Keratinocyte (primary cell): ENCODE data around the gene SIM2. TPM values are rescaled to one million over a fixed set of nuclear protein-coding genes. Genes with fewer than 3 reads are reported as not detected.

Experiments
- DNase-seq: peaks from one replicate; pipeline ENCODE4 v3.0.0-alpha.2; 2011; ENCODE audit warnings: low read depth, missing footprints, low spot score
- FAIRE-seq: peaks from 2 replicates; lab custom pipeline; 2011; peaks lifted over from hg19 to GRCh38; lab: Jason Lieb, UNC
- H2AFZ ChIP-seq: 2 replicates; pipeline ENCODE4 v1.6.0; 2012; ENCODE audit warnings: low read length, control low read depth, inconsistent platforms; ENCODE audit not compliant: control insufficient read depth
- H3K27ac ChIP-seq: 2 replicates; pipeline ENCODE4 v1.5.1; 2011; ENCODE audit warnings: low read length; ENCODE audit not compliant: control insufficient read depth, insufficient read depth
- H3K27me3 ChIP-seq: 3 replicates; pipeline ENCODE4 v1.6.0; 2011; ENCODE audit warnings: low read length; ENCODE audit not compliant: control insufficient read depth, insufficient read depth; ENCODE audit errors: extremely low read depth
- H3K36me3 ChIP-seq, 2 experiments: 2 replicates in 1 of 2; 3 replicates in 1 of 2; pipeline ENCODE4 v1.5.1; 2011; ENCODE audit warnings: low read length in 2 of 2, mild to moderate bottlenecking in 1 of 2; ENCODE audit not compliant: control insufficient read depth in 2 of 2, insufficient read depth in 2 of 2; ENCODE audit errors: extremely low read depth in 1 of 2
- H3K4me1 ChIP-seq: 3 replicates; pipeline ENCODE4 v1.5.1; 2011; ENCODE audit warnings: low read length; ENCODE audit not compliant: control insufficient read depth, insufficient read depth; ENCODE audit errors: extremely low read depth
- H3K4me2 ChIP-seq: 3 replicates; pipeline ENCODE4 v1.6.0; 2011; ENCODE audit warnings: low read depth, low read length; ENCODE audit not compliant: control insufficient read depth, insufficient read depth; ENCODE audit errors: extremely low read depth
- H3K4me3 ChIP-seq, 3 experiments: fragments of 200-600 bp in 1 of 3; sonication (generic) in 1 of 3; 2 replicates in 2 of 3; 3 replicates in 1 of 3; pipeline ENCODE4 v1.5.1; 2011 to 2016; ENCODE audit warnings: low read length in 3 of 3, mild to moderate bottlenecking in 3 of 3, control low read depth in 2 of 3, inconsistent platforms in 1 of 3, low read depth in 1 of 3, mixed read lengths in 1 of 3, mixed run types in 1 of 3, moderate library complexity in 1 of 3; ENCODE audit not compliant: control insufficient read depth in 2 of 3, insufficient read depth in 2 of 3; ENCODE audit errors: extremely low read depth in 1 of 3
- H3K79me2 ChIP-seq: 2 replicates; pipeline ENCODE4 v1.6.0; 2012; ENCODE audit warnings: low read length; ENCODE audit not compliant: control insufficient read depth, insufficient read depth
- H3K9ac ChIP-seq: 3 replicates; pipeline ENCODE4 v1.6.0; 2011; ENCODE audit warnings: low read length; ENCODE audit not compliant: control insufficient read depth, insufficient read depth; ENCODE audit errors: extremely low read depth
- H3K9me1 ChIP-seq: 3 replicates; pipeline ENCODE4 v1.6.0; 2011; ENCODE audit warnings: low read length; ENCODE audit not compliant: control insufficient read depth, insufficient read depth; ENCODE audit errors: extremely low read depth
- H3K9me3 ChIP-seq: 2 replicates; pipeline ENCODE4 v1.5.1; 2012; ENCODE audit warnings: low read depth, low read length; ENCODE audit not compliant: control insufficient read depth
- H4K20me1 ChIP-seq: 3 replicates; pipeline ENCODE4 v1.6.0; 2011; ENCODE audit warnings: low read length; ENCODE audit not compliant: control insufficient read depth, insufficient read depth; ENCODE audit errors: extremely low read depth
- EZH2 ChIP-seq: IDR thresholded peaks from one replicate; pipeline ENCODE4 v1.6.1; 2012; ENCODE audit warnings: inconsistent platforms, mild to moderate bottlenecking, low read length, moderate library complexity
- dilution Hi-C: fragments of 300-500 bp; cut with MboI; formaldehyde crosslinking; loops from one replicate; pipeline ENCODE4 v1.7.0; 2020; ENCODE audit warnings: low sequenced_read_pairs; ENCODE audit not compliant: extremely low pct_ligation_motif_present
- polyA plus RNA-seq, 5 experiments: library from polyadenylated mRNA; depleted of rRNA in 3 of 5; stranded (reverse) in 3 of 5; stranded (forward) in 1 of 5; unstranded in 1 of 5; fragments of >200 nt; gene quantifications; 1 replicate in 1 of 5; 2 replicates in 3 of 5; 3 replicates in 1 of 5; pipeline versions ENCODE4 v1.2.1 to v1.2.3, GENCODE V29; 2011 to 2012; ENCODE audit warnings: missing spikeins in 2 of 5, low read depth in 1 of 5, low replicate concordance in 1 of 5
- TF ChIP-seq, protein P1 (sequence below), 3 experiments: IDR thresholded peaks in 1 of 3; conservative IDR thresholded peaks in 1 of 3; optimal IDR thresholded peaks in 1 of 3; 2 replicates in 2 of 3; 3 replicates in 1 of 3; pipeline versions ENCODE3 to v1.5.1; 2011; ENCODE audit warnings: low read length in 3 of 3, mild to moderate bottlenecking in 3 of 3, moderate library complexity in 2 of 3, control low read depth in 1 of 3, inconsistent platforms in 1 of 3; ENCODE audit not compliant: insufficient read depth in 2 of 3; ENCODE audit errors: extremely low read depth in 1 of 3

Gene SIM2
- polyA plus RNA-seq, 1 donor (not counting 4 experiments of a cell fraction or from before 2014, with no cell fraction given): 0.05 TPM

DNA sequence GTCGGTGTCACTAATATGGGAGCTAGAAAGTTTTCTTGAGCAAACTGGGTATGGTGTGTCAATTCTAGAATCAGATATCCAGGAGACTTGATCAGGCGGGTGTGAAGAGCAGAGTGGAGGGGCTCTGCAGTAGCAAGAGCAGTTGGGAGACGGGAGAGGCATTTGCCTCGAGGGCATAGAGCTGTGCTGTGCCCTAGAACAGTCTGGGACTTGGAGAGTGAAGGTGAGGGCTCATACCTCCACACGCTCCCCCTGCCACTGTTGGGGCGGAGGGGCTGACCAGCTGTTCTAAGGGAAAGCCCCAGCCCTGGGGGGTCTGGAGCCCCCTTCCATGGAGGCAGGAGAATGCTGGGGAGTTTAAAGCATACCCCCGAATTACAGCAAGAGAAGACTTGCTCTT lies 33.8 kb downstream of the SIM2 start:
- no peak overlapping the region for H3K4me3 ChIP-seq
- no peaks in the 10 kb centered on the region for H3K79me2 ChIP-seq
- no peaks in the 10 kb centered on the region for H4K20me1 ChIP-seq
- H2AFZ ChIP-seq: no peak overlapping the region
- H3K36me3 ChIP-seq: no peaks in the 10 kb centered on the region
- FAIRE-seq (no peak), DNase-seq (no peak)
- no peak for TF ChIP-seq EZH2
- TF ChIP-seq, protein P1, sequence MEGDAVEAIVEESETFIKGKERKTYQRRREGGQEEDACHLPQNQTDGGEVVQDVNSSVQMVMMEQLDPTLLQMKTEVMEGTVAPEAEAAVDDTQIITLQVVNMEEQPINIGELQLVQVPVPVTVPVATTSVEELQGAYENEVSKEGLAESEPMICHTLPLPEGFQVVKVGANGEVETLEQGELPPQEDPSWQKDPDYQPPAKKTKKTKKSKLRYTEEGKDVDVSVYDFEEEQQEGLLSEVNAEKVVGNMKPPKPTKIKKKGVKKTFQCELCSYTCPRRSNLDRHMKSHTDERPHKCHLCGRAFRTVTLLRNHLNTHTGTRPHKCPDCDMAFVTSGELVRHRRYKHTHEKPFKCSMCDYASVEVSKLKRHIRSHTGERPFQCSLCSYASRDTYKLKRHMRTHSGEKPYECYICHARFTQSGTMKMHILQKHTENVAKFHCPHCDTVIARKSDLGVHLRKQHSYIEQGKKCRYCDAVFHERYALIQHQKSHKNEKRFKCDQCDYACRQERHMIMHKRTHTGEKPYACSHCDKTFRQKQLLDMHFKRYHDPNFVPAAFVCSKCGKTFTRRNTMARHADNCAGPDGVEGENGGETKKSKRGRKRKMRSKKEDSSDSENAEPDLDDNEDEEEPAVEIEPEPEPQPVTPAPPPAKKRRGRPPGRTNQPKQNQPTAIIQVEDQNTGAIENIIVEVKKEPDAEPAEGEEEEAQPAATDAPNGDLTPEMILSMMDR (optimal IDR thresholded peaks at IDR 0.05 in 1 of 3, IDR thresholded peaks at IDR 0.05 in 1 of 3, conservative IDR thresholded peaks at IDR 0.05 in 1 of 3; ENCODE audit: extremely low read depth in 1 of 3, insufficient read depth in 2 of 3, low read length in 3 of 3): no peak
- H3K9me3 ChIP-seq: no peaks in the 10 kb centered on the region
- no peak overlapping the region for H3K27ac ChIP-seq
- H3K4me2 ChIP-seq: no peak overlapping the region
- peaks cover 12% of the 10 kb centered on the region for H3K27me3 ChIP-seq
- no peaks in the 10 kb centered on the region for H3K4me1 ChIP-seq
- dilution Hi-C loops: no loop called here
- H3K9me1 ChIP-seq: no peaks in the 10 kb centered on the region
- no peak overlapping the region for H3K9ac ChIP-seq

DNA sequence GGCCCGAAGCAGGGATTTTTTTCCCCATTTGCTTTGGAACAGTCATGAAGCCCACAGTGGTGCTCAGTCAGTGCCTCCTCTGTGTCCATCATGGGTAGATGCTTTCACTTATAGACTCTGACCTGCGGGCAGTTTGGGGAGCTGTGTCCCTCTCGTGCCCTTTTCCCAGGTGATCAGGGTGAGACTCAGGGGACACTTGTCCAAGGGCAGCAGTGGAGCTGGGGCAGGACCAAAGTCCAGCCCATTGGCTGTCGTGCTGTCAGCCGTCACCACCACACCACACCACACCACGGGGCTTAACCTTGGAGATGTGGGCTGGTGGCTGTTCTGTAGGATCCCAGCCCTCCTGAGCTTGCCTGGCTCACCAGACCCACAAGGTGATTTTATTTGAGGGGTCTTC lies 34.9 kb downstream of the SIM2 start:
- TF ChIP-seq, protein P1 (optimal IDR thresholded peaks at IDR 0.05 in 1 of 3, IDR thresholded peaks at IDR 0.05 in 1 of 3, conservative IDR thresholded peaks at IDR 0.05 in 1 of 3; ENCODE audit: extremely low read depth in 1 of 3, insufficient read depth in 2 of 3, low read length in 3 of 3): no peak
- no peak for TF ChIP-seq EZH2
- Histone ChIP-seq H3K79me2 (no peaks in the 10 kb centered on the region), H3K9me1 (no peaks in the 10 kb centered on the region), H2AFZ (no peak overlapping the region), H3K9me3 (no peaks in the 10 kb centered on the region), H4K20me1 (no peaks in the 10 kb centered on the region), H3K4me1 (no peaks in the 10 kb centered on the region), H3K9ac (no peak overlapping the region), H3K27ac (no peak overlapping the region), H3K27me3 (peaks cover 1% of the 10 kb centered on the region), H3K4me2 (no peak overlapping the region), H3K36me3 (no peaks in the 10 kb centered on the region), H3K4me3 (no peak overlapping the region)
- FAIRE-seq: no peak
- dilution Hi-C loops: no loop called here
- DNase-seq: no peak
